Omental fat pad (tissue), 4 donors: ENCODE data around the gene ADCYAP1R1. TPM values are rescaled to one million over a fixed set of nuclear protein-coding genes. Genes with fewer than 3 reads are reported as not detected.

Experiments used
- ATAC-seq: fragments of 150-250 bp; one replicate; pipeline ENCODE4 v1.9.1; 2016; ENCODE audit warnings: mild to moderate bottlenecking, moderate library complexity; ENCODE audit not compliant: low FRiP score
- DNase-seq: peaks from one replicate; pipeline ENCODE4 v3.0.0-alpha.2; 2019; ENCODE audit warnings: low spot score
- total RNA-seq, 4 donors: library from RNA; depleted of rRNA; stranded (reverse); fragments of >200 nt; gene quantifications; one replicate each; pipeline ENCODE4 v1.1.0, GENCODE V29; 2016
- TF ChIP-seq, protein P1 (sequence below), 3 donors: fragments of 450-650 bp; IDR thresholded peaks; one replicate each; pipeline ENCODE4 v1.5.1; 2016 to 2017; ENCODE audit warnings: antibody characterized with exemption in 3 of 3, mild to moderate bottlenecking in 3 of 3, moderate library complexity in 2 of 3

Gene ADCYAP1R1
- total RNA-seq, 4 donors from 2014 or later, result 3.3 to 60.4 (median 15.7) TPM

- TF ChIP-seq, protein P1, sequence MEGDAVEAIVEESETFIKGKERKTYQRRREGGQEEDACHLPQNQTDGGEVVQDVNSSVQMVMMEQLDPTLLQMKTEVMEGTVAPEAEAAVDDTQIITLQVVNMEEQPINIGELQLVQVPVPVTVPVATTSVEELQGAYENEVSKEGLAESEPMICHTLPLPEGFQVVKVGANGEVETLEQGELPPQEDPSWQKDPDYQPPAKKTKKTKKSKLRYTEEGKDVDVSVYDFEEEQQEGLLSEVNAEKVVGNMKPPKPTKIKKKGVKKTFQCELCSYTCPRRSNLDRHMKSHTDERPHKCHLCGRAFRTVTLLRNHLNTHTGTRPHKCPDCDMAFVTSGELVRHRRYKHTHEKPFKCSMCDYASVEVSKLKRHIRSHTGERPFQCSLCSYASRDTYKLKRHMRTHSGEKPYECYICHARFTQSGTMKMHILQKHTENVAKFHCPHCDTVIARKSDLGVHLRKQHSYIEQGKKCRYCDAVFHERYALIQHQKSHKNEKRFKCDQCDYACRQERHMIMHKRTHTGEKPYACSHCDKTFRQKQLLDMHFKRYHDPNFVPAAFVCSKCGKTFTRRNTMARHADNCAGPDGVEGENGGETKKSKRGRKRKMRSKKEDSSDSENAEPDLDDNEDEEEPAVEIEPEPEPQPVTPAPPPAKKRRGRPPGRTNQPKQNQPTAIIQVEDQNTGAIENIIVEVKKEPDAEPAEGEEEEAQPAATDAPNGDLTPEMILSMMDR (IDR thresholded peaks at IDR 0.05), result no peak
- DNase-seq, result no peak
- no peak for ATAC-seq
Observed at GRCh38 chr7:31082447-31082846, 30.3 kb downstream of the ADCYAP1R1 start.

DNA sequence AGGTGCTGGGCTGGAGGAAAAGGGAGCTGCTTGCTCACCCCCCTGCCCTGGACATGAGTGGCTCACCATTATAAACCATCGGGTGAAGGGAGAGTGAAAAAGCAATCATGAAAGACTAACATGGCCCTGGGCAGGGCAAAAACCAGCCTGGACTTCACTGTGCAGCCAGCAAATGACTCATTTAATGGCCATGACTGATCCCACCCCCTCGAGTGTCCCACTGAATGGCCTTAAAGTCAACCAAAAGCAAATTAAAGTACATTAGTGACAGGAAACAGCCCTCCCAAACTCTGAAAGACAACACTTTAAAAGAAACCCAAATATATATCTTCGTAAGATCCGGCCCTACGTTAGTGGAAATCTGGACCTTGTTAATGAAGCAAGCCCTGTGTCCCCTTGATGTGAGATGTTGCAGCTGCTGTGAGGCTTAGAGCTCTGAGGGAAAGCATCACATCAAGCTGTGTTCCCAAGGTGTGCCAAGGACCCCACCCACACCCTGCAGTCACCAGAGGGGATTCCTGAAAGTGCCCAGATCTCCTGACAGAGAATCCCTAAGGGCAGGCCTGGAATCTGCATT lies 31.2 kb downstream of the ADCYAP1R1 start:
- DNase-seq (no peak), ATAC-seq (no peak)
- TF ChIP-seq, protein P1 (IDR thresholded peaks at IDR 0.05), result no peak

DNA sequence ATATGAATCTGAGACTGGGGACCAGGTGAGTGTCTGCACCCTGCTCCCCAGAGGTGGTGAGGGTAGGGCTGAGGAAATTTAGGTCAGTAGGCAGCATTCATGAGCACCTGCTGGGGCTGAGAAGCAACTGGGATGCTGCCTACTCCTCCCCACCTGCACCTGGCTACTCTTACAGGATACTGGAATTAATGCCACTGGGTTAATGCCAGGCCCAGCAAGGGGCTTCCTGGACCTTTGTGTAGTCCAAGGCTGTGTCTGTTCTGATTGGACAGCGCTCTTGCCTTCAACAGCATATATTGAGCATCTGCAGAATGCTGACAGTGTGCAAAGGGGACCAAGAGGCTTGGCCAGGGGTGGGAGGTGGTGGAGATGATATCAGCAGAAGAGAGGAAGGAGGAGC lies 32.1 kb downstream of the ADCYAP1R1 start:
- ATAC-seq (no peak), DNase-seq (no peak)
- TF ChIP-seq, protein P1 (IDR thresholded peaks at IDR 0.05), result no peak

GRCh38 chr7:31087351-31087750 lies 35.2 kb downstream of the ADCYAP1R1 start:
- ATAC-seq, result no peak
- TF ChIP-seq, protein P1 (IDR thresholded peaks at IDR 0.05), result no peak
- DNase-seq, result no peak

- DNase-seq, result no peak
- TF ChIP-seq, protein P1 (IDR thresholded peaks at IDR 0.05), result no peak
- ATAC-seq, result no peak
Observed at GRCh38 chr7:31091924-31092434, 39.9 kb downstream of the ADCYAP1R1 start.

GRCh38 chr7:31092606-31093005 lies 40.5 kb downstream of the ADCYAP1R1 start:
- TF ChIP-seq, protein P1 (IDR thresholded peaks at IDR 0.05), result no peak
- no peak for ATAC-seq
- no peak for DNase-seq

DNA sequence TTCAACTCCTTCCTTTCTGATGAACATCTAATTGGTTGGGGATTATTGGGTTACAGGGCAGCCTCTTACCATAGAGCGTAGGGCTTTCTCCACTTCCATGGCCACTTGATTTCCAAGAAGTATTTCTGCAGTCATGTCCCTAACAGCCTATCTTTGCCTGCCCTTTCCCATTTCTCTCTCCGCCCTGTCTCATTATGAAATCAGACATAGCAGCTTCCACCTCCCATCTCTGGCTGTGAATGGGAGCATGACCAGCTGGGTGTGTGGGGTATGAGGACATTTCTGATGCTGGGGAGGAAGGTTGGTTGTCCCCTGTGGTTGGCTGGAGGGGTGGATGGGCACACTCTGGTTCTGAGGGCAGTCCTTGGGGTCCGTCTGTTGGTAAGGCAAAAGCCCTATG lies 41.2 kb downstream of the ADCYAP1R1 start:
- ATAC-seq (no peak), DNase-seq (no peak)
- TF ChIP-seq, protein P1 (IDR thresholded peaks at IDR 0.05), result no peak
